GM12878 (cell line): ENCODE measurements around the gene HNF4A. TPM values are rescaled to one million over a fixed set of nuclear protein-coding genes. Genes with fewer than 3 reads are reported as not detected.

Experiments
- ASH2L ChIP-seq: fragments of 300-600, 200-600 bp; sonication (generic); IDR thresholded peaks from 2 replicates; pipeline ENCODE4 v1.6.1; 2017; ENCODE audit warnings: low read depth, mild to moderate bottlenecking, borderline replicate concordance
- BCL3 ChIP-seq: IDR thresholded peaks from 2 replicates; pipeline ENCODE4 v1.6.1; 2011; ENCODE audit warnings: borderline replicate concordance, low read depth, mild to moderate bottlenecking, moderate library complexity, low read length; ENCODE audit not compliant: insufficient read depth, poor library complexity, severe bottlenecking
- CHD1 ChIP-seq: IDR thresholded peaks from 2 replicates; pipeline ENCODE4 v1.6.1; 2012; ENCODE audit warnings: low read depth, low read length, improper control_type of control experiment
- CHD2 ChIP-seq: IDR thresholded peaks from 2 replicates; pipeline ENCODE4 v1.6.1; 2011; ENCODE audit warnings: low read depth, low read length, improper control_type of control experiment, borderline replicate concordance
- CREB1 ChIP-seq: IDR thresholded peaks from 2 replicates; pipeline ENCODE4 v1.6.1; 2012; ENCODE audit warnings: low read depth, mild to moderate bottlenecking, inconsistent platforms
- EZH2 ChIP-seq: IDR thresholded peaks from 2 replicates; pipeline ENCODE4 v1.6.1; 2012; ENCODE audit warnings: low read depth, mild to moderate bottlenecking, control low read depth, inconsistent platforms, low read length, borderline replicate concordance; ENCODE audit not compliant: control insufficient read depth
- FOS ChIP-seq: IDR thresholded peaks from 3 replicates; pipeline ENCODE4 v1.6.1; 2011; ENCODE audit warnings: borderline replicate concordance; ENCODE audit not compliant: insufficient read length; ENCODE audit errors: extremely low read depth
- IRF4 ChIP-seq: IDR thresholded peaks from 2 replicates; pipeline ENCODE4 v1.6.1; 2011; ENCODE audit warnings: low read depth, low read length
- KLF5 ChIP-seq: fragments of 450-650 bp; IDR thresholded peaks from 2 replicates; pipeline ENCODE4 v1.6.1; 2014; ENCODE audit warnings: mild to moderate bottlenecking; ENCODE audit not compliant: partially characterized antibody
- MEF2B ChIP-seq: fragments of 450-650 bp; IDR thresholded peaks from 2 replicates; pipeline ENCODE4 v1.6.1; 2018; ENCODE audit warnings: mild to moderate bottlenecking, moderate library complexity; ENCODE audit not compliant: partially characterized antibody, poor library complexity, severe bottlenecking
- MTA2 ChIP-seq: fragments of 450-650 bp; IDR thresholded peaks from 2 replicates; pipeline ENCODE4 v1.6.1; 2016; ENCODE audit warnings: low read depth, mild to moderate bottlenecking, moderate library complexity
- NR2C2 ChIP-seq: IDR thresholded peaks from 2 replicates; pipeline ENCODE4 v1.6.1; 2011; ENCODE audit warnings: borderline replicate concordance, low read depth; ENCODE audit not compliant: control insufficient read depth, insufficient read length
- PAX5 ChIP-seq: IDR thresholded peaks from 2 replicates; pipeline ENCODE4 v1.6.1; 2011; ENCODE audit warnings: low read depth, low read length, borderline replicate concordance
- RBBP5 ChIP-seq: fragments of 200-600 bp; sonication (generic); conservative IDR thresholded peaks from 2 replicates; pipeline ENCODE4 v1.6.1; 2016
- RCOR1 ChIP-seq: conservative IDR thresholded peaks from 2 replicates; pipeline ENCODE4 v1.6.1; 2012; ENCODE audit warnings: low read depth, low read length, improper control_type of control experiment
- SMAD1 ChIP-seq: fragments of 450-650 bp; IDR thresholded peaks from 2 replicates; pipeline ENCODE4 v1.6.1; 2018; ENCODE audit warnings: mild to moderate bottlenecking, low read depth; ENCODE audit not compliant: partially characterized antibody
- SMARCA5 ChIP-seq: fragments of 450-650 bp; IDR thresholded peaks from 2 replicates; pipeline ENCODE4 v1.6.1; 2017; ENCODE audit warnings: mild to moderate bottlenecking
- SREBF2 ChIP-seq: IDR thresholded peaks from 2 replicates; pipeline ENCODE4 v1.6.1; 2012; ENCODE audit warnings: mild to moderate bottlenecking, low read length
- SUZ12 ChIP-seq: fragments of 200-600 bp; sonication (generic); IDR thresholded peaks from one replicate; pipeline ENCODE4 v1.6.1; 2018; ENCODE audit warnings: antibody characterized with exemption, mild to moderate bottlenecking; ENCODE audit not compliant: unreplicated experiment
- ZBTB40 ChIP-seq: fragments of 450-650 bp; IDR thresholded peaks from 2 replicates; pipeline ENCODE4 v1.6.1; 2016; ENCODE audit warnings: mild to moderate bottlenecking, moderate library complexity, borderline replicate concordance
- polyA plus RNA-seq, 11 experiments: library from polyadenylated mRNA; depleted of rRNA in 4 of 11; unstranded in 6 of 11; stranded (reverse) in 5 of 11; fragments of >200 nt; fragmentation: Nextera tagmentation in 4 of 11; fragmentation: Illumina TruSeq in 1 of 11; extraction: Ambion mirVana in 4 of 11; extraction: Trizol in 1 of 11; gene quantifications; 1 replicate in 1 of 11; 2 replicates in 10 of 11; pipeline versions ENCODE4 v1.2.1 to v1.2.3, GENCODE V29; 2011 to 2016; ENCODE audit warnings: inconsistent platforms in 2 of 11, missing spikeins in 2 of 11, low read depth in 1 of 11
- total RNA-seq, 4 experiments: library from RNA; depleted of rRNA in 3 of 4; stranded (reverse); fragments of >200 nt in 3 of 4; fragmentation: Illumina TruSeq in 1 of 4; extraction: Trizol in 1 of 4; gene quantifications; 2 replicates each; pipeline versions ENCODE4 v1.2.1 to v1.2.3, GENCODE V29; 2013 to 2021
- TF ChIP-seq, protein P1 (sequence below): fragments of 450-650 bp; IDR thresholded peaks from 2 replicates; pipeline ENCODE4 v1.6.1; 2017; ENCODE audit warnings: mild to moderate bottlenecking

HNF4A gene
- total and polyA plus RNA-seq, 10 of the 15 experiments (the other 5 are each of a cell fraction or from before 2014, with no cell fraction given), result 0.21 TPM; not detected in 9

- TF ChIP-seq SMARCA5 (peak; percentile 82; the same call in 1 of the 2 replicates), RBBP5 (no peak), NR2C2 (no peak), ASH2L (no peak), SMAD1 (no peak), SUZ12 (no peak), EZH2 (no peak), PAX5 (peak; percentile 81), MTA2 (no peak), BCL3 (no peak), CHD2 (0 out of 2 replicates have a peak, but pooled peaks have one; percentile 49), FOS (no peak), MEF2B (no peak), ZBTB40 (no peak), CHD1 (no peak), IRF4 (no peak), SREBF2 (no peak), KLF5 (peak; percentile 88), RCOR1 (no peak), CREB1 (peak; percentile 61; the same call in 1 of the 2 replicates)
- TF ChIP-seq, protein P1, sequence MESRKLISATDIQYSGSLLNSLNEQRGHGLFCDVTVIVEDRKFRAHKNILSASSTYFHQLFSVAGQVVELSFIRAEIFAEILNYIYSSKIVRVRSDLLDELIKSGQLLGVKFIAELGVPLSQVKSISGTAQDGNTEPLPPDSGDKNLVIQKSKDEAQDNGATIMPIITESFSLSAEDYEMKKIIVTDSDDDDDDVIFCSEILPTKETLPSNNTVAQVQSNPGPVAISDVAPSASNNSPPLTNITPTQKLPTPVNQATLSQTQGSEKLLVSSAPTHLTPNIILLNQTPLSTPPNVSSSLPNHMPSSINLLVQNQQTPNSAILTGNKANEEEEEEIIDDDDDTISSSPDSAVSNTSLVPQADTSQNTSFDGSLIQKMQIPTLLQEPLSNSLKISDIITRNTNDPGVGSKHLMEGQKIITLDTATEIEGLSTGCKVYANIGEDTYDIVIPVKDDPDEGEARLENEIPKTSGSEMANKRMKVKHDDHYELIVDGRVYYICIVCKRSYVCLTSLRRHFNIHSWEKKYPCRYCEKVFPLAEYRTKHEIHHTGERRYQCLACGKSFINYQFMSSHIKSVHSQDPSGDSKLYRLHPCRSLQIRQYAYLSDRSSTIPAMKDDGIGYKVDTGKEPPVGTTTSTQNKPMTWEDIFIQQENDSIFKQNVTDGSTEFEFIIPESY, result 0 out of 2 replicates have a peak, but pooled peaks have one; percentile 4
These were observed 44.5 kb upstream of the HNF4A start, which contains the start of gene FITM2 (continued) for GRCh38 chr20:44310664-44311639.
